Transverse colon (tissue), 4 donors: ENCODE results near the gene ZNF423.

Experiments
- CTCF ChIP-seq, 5 experiments: fragments of 200-600 bp in 3 of 5; fragments of 450-650 bp in 2 of 5; sonication (generic) in 3 of 5; IDR thresholded peaks; 1 replicate in 2 of 5; 2 replicates in 3 of 5; pipeline ENCODE4 v1.5.1; 2016 to 2017; ENCODE audit warnings: antibody characterized with exemption in 5 of 5, inconsistent platforms in 3 of 5, mild to moderate bottlenecking in 2 of 5, moderate library complexity in 1 of 5
- EP300 ChIP-seq: sonication (generic); formaldehyde crosslinking; IDR thresholded peaks from one replicate; pipeline ENCODE4 v1.6.1; 2017; ENCODE audit warnings: antibody characterized with exemption, low read depth
- POLR2A ChIP-seq: fragments of 450-650 bp; IDR thresholded peaks from one replicate; pipeline ENCODE4 v1.6.1; 2016; ENCODE audit warnings: antibody characterized with exemption, mild to moderate bottlenecking, moderate library complexity
- POLR2AphosphoS5 ChIP-seq, 3 donors: sonication (generic); formaldehyde crosslinking; IDR thresholded peaks; one replicate each; pipeline ENCODE4 v1.6.1; 2016; ENCODE audit warnings: antibody characterized with exemption in 3 of 3

GRCh38 chr16:49466881-49467280, 389.0 kb downstream of the ZNF423 start:
- no peak for TF ChIP-seq CTCF (IDR thresholded peaks at IDR 0.05)
- TF ChIP-seq POLR2AphosphoS5 (IDR thresholded peaks at IDR 0.05): no peak
- TF ChIP-seq EP300: no peak
- TF ChIP-seq POLR2A: no peak
